AG09319 (cell line): ENCODE measurements around the gene NTN4.
A peak's percentile ranks its signal among the peaks of the same experiment; 100 is the strongest.

Experiments used
- DNase-seq: peaks from one replicate; pipeline ENCODE4 v3.0.0-alpha.2; 2010; ENCODE audit warnings: low read depth; ENCODE audit errors: extremely low read depth
- CTCF ChIP-seq: IDR thresholded peaks from 2 replicates; pipeline ENCODE4 v1.5.1; 2011; ENCODE audit warnings: low read depth, mild to moderate bottlenecking, inconsistent platforms, low read length, moderate library complexity

The NTN4 gene

DNA sequence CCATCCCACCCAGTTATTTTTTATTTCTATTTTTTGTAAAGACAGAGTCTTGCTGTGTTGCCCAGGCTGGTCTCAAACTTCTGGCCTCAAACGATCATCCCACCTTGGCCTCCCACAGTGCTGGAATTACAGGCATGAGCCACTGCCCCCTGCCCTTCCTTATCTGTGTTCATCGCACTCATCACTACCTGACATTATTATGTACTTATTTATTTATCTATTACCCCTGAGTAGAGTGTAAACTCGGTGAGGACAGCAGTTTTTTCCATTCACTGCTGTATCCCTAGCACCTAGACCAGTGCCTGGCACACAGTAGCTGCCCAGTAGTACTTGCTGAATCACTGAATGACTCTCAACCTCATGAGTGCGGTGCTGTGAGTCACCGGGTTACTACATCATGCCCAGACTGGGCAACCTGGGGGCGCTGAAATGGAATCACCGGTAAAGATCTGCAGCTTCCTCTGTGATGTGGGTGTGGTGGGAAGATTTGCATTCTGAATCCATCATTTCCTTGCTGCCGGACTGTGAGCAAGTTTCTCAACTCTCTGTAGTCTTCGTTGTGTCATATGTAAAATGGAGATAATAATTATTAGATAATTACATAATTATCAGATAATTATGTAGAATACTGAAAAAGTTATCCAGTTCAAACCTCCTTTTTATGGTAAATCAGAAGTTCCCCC is 157.4 kb downstream of the NTN4 start:
- no peak for TF ChIP-seq CTCF
- DNase-seq, result peak; percentile 35

DNA sequence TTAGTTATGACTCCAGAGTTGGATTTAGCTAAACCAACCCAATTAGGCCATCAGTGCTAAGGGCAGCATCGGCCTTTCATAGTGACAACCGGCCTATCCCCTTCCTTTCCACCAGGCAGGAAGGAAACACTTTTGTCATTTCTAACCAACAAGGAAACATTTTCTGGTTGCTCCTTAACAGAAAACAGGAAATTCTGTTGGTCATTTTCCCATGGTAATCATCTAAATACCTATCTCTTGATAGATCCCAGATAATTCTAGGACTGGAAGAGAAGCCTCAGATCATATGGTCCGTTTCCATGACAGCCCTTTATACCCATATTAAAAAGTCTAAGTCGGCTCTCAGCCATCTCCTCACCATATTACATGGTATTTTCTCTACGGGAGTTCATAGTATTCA is 160.1 kb downstream of the NTN4 start:
- no peak for TF ChIP-seq CTCF
- no peak for DNase-seq

GRCh38 chr12:95629392-95629791 is 161.2 kb downstream of the NTN4 start:
- DNase-seq, result no peak
- no peak for TF ChIP-seq CTCF

- no peak for TF ChIP-seq CTCF
- no peak for DNase-seq
Observed at GRCh38 chr12:95626854-95627253, 163.7 kb downstream of the NTN4 start.

DNA sequence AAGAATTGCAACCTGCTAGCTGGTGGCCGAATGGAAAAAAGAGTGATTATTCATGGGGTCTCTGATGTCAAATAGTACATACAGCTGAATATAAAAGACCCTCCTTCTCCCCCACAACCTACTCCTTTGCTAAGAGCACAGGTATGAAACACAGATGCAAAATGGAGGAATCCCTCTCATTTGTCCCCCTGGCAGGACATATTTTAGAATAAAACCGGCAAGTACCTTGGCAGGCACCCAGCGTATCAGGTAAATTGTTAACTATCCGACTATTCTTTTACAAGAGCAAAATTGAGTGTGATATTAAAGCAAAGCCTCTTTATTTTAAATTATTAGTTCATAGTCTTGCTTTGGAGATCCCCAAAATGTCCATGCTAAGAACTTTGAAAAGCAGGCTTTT is 165.6 kb downstream of the NTN4 start:
- DNase-seq, result no peak
- TF ChIP-seq CTCF, result no peak

- no peak for TF ChIP-seq CTCF
- no peak for DNase-seq
Observed at GRCh38 chr12:95624589-95624988, 166.0 kb downstream of the NTN4 start.

DNA sequence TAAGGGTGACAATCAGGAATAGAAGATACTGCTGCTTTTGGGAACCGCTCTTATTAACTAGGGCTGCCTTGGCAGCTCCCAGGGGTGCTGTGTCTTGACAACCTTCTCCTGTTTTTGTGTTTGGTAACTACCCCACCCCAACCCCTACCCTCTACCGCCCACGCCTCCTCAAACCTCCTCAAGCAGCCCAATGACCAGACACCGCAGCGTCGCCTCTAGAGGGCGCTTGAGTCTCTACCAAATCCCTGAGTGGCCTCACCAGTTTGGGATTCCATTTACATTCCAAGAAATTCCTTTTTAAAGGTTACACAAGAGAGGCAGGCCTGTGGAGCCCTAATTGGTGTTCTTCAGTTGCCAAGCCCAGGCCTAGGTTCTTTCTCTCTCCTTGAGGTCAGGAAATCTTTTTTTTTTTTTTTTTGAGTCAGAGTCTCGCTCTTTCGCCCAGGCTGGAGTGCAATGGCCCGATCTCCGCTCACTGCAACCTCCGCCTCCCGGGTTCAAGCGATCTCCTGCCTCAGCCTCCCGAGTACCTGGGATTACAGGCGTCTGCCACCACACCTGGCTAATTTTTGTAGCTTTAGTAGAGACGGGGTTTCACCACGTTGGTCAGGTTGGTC is 166.9 kb downstream of the NTN4 start:
- DNase-seq, result peak; percentile 75
- peak; percentile 77 for TF ChIP-seq CTCF
